NCI-H345 treated with DMSO at 0.1 percent for 48 hours (cell line): ENCODE measurements around the gene SHLD2.
A peak's percentile ranks its signal among the peaks of the same experiment; 100 is the strongest.
"Not testable (repeated sequence)": the region's sequence is repeated elsewhere in the genome, so short reads cannot be mapped to it uniquely, and the experiment has no call there.

Experiments
- DNase-seq: peaks from one replicate; lab custom pipeline; 2025; ENCODE audit not compliant: unreplicated experiment; lab: John Stamatoyannopoulos, UW

SHLD2 gene, protein sequence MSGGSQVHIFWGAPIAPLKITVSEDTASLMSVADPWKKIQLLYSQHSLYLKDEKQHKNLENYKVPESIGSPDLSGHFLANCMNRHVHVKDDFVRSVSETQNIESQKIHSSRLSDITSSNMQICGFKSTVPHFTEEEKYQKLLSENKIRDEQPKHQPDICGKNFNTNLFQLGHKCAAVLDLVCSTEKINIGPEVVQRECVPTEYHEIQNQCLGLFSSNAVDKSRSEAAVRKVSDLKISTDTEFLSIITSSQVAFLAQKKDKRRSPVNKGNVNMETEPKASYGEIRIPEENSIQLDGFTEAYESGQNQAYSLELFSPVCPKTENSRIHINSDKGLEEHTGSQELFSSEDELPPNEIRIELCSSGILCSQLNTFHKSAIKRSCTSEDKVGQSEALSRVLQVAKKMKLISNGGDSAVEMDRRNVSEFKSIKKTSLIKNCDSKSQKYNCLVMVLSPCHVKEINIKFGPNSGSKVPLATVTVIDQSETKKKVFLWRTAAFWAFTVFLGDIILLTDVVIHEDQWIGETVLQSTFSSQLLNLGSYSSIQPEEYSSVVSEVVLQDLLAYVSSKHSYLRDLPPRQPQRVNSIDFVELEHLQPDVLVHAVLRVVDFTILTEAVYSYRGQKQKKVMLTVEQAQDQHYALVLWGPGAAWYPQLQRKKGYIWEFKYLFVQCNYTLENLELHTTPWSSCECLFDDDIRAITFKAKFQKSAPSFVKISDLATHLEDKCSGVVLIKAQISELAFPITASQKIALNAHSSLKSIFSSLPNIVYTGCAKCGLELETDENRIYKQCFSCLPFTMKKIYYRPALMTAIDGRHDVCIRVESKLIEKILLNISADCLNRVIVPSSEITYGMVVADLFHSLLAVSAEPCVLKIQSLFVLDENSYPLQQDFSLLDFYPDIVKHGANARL

DNA sequence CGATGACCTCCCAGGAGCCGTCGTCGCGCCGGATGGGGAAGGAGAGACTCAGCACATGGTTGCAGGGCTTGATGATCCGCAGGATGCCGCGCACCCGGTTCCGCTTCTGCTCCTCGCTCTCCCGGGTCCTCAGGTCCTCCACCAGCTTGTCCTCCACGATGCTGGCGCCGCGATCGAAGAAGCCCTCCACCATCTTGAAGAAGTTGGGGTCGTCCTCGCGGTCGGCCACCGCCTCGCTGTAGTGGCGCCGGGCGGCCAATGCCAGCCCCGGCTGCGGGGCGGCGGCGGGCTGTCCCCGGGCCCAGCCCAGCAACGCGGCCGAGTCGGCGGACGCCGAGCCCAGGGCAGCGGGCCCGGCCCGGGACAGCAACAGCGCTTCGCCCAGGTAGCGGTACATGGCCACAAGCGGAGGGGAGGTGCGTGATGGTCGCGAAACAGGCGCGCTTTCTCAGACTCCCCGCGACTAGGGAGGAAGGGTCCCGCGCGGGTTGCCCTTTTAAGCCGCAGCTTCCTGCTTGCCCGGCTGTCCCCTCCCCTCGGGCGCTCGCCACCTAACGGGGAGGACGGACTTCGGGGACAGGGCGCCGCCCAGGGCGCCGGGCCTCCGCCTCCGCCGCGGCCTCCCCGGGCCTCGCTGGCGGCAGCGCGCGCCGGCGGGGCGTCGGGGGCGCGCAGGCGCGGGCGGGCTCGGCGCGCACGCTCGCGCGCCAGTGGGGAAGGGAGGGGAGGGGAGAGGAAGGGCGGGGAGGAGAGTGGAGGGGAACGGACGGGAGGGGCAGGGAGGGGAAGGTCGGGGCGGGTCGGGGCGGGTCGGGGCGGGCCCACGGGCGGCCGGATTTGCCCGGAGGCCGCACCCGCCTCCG lies at the start of gene SHLD2, which contains the start of gene GLUD1:
SHLD2 (plus strand) TSS at position 834 of the 863 bp plus-strand sequence. CDS start 56,149 bp downstream, outside the sequence.
GLUD1 (minus strand) TSS at position 471 of the 863 bp plus-strand sequence; CDS start at position 397, 74 bp downstream.
- peak; percentile 50 for DNase-seq

DNA sequence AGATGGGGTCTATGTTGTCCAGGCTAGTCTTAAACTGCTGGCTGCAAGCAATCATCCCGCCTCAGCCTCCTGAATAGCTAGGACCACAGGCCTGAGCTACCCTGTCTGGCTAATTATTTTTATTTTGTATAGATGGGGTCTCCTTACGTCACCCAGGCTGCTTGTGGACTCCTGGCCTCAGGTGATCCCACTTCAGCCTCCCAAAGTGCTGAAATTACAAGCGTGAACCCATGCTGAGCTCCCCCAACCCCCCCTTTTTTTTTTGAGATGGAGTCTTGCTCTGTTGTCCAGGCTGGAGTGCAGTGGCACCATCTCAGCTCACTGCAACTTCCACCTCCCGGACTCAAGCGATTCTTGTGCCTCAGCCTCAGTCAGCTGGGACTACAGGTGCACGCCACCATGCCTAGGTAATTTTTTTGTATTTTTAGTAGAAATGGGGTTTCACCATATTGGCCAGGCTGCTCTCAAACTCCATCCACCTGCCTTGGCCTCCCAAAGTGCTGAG lies 49.5 kb upstream of the SHLD2 start:
- no peak for DNase-seq

DNA sequence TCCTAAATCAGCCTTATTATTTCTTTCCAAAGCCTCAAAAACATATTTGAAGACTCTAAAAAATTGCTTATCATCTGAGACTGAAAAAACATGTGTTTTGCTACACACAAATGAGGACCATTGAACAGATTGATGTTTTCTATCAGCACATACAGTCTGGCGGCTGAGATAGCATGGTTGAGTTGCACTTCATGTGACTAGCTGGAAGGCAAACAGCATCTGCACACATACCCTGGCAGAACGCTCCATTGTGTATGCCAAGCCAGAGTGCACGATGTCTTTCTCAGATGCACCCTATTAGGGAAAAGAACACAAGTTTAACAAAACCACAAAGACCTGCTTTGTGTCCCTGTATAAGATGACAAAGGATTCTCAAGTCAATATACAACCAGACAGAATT lies 41.9 kb upstream of the SHLD2 start:
- DNase-seq: no peak

DNA sequence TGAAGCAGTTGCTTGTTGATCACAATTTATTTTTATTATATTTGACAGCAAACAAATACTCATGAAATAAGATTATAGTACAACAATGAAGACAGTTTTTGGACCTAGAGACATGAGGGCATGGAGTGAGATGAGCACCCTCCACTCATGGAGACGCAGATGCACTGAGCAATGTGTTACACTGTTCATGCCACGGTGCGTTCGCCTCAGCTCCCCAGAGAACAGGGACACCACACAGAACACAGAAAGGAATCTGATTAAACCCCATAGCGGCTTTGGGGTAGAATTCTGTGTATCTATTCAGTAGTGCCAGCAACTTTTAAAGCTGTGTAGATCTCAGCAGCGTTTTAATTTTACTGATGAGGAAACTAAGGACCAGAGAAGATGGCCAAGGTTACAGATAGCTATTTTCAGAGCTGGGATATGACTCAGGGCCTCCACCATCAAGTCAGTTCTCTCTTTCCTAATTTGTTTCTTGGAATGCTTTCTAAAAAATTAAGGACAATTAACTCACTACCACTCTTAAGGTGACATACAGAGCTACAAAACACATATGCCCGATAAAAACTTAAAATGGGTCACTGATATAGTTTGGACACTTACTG lies 41.3 kb upstream of the SHLD2 start:
- DNase-seq: no peak

DNA sequence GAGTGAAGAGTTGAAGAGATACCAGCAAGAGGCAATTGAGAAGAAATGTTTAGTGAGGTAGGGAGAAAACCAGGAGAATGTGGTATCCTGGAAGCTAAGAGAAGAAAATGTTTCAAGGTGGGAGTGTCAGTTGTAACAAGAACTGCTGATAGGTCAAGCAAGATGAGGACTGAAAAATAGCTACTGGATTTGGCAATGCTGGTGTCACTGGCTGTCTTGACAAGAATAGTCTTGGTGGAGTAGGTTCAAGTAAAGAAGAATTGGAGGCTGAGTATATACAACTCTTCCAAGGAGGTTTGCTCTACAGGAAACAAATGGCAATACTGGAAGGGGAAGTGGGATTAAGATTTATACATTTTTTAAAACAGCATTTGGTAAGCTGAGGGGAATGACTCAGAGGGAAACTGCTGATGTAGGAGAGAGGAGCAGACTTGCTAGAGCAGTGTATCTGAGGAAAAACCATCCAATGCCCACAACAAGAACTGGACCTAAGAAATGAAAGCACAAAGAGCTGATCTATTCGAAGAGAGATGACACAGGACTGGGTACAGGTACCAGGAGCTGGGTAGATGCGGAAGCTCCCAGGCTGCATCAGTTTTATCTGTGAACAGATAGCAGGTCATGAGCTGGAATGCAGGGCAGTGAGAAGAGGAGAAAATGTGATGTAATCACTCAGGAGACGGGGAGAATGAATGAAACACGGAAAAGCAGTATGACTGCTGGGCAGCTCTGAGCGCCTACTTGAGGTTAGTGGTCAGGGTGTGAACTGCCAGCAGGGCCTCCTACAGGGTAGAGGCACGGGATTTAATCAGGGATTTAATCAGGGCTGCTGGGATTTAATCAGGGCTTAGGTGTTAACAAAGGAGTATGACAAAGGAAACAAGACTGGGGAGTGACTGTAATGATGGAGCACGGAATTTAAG lies 40.4 kb upstream of the SHLD2 start:
- no peak for DNase-seq

DNA sequence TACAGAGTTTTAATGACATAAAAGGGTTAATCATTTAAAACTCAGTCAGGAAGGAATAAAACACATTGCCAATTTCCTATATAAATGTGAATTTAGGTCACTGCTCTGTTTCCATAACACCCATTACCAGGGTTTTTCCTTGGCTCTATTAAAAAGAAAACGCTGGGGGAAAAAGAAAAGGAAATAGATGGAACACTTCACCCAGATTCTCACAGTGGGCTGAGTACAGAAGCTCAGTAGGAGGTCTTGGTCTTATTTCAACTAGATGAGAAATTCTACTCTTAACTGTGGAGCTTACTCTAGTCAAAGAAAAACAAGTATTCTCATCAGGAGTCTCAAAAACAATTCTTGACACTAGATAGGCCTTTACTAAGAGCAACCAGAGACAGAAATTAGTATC lies 36.8 kb upstream of the SHLD2 start:
- no peak for DNase-seq

DNA sequence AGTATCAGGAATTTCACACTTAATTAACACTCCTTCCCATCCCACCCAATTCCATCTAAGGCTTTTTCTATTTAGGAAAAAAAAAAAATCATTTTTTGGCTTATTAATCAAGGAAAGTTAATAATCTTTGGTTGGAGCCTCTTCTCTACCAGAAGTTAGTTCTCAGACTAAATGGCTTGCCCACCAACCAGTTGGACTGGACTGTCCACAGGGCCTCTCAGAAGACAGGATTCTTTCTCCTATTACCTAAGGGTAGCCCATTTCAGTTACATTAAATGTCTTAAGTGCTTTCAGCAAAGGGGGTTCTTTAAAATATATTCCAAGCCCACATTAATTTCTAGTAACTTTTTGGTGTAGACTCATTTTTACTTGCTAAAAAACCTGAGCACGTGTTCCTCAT lies 35.6 kb upstream of the SHLD2 start:
- no peak for DNase-seq

DNA sequence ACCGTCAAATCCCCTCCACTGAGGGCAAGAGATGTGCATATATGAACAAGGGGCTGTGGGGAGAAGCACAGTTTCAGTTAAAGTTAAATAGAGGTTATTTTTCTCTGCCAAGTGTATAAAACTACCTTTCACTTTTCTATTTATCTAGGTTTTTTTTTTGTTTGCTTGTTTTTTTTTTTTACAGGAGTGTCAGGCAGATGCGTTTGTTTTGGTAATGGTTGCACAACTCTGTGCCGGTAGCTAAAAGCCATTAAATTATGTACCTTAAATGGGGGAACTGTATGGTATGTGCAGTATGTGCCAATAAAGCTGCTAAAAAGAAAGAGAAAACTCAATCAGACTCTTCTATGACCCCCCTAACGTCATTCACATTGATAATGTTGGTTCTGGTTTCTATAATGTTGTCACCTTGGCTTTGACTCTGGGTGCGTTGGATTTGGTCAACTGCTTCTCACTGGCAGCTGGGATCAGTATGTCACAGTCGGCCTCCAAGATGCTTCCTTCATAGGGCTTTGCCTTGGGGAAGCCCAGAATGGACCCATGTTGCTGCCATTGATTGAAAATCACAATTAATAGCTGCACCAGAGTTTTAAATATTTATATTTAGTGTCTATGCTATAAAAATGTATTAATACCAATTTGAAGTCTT lies 34.6 kb upstream of the SHLD2 start:
- DNase-seq: no peak

DNA sequence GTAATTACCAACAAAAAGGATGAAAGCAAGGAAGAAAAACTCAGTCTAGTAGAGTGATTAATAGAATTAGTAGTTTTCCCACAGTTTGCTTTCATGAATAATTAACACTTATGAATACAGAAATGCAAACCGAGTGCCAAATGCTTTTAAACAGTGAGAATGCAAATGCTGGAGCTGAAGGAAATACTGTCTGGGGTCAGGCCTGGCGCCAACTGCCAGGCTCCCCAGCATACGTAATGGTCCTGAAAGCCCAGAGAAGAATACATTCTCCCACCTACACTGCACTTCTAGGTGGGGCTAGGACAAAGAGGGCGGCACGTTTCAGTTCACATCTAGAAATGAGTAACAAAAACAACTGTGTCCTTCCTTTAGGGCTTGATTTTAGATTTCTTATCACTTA lies 30.4 kb upstream of the SHLD2 start:
- DNase-seq: no peak

DNA sequence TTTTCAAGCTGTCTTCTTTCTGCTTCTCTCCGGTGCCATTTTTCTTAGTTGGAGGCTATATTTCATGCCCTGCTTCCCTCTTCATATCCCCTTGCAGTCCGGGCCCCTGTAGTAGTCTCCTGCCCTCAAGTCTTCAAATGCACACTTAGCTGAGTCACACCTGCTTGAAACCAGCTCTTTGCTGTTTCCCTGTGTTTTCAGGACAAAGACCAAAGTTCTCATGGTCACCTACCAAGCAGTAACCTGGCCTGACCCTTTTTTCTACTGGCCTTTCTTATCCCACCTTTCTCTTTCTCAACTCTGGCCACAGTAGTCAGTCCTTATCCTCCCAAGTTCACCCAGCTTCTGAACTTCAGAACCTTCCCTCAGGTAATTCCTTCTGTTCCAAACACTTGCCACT lies 28.8 kb upstream of the SHLD2 start:
- DNase-seq: no peak

DNA sequence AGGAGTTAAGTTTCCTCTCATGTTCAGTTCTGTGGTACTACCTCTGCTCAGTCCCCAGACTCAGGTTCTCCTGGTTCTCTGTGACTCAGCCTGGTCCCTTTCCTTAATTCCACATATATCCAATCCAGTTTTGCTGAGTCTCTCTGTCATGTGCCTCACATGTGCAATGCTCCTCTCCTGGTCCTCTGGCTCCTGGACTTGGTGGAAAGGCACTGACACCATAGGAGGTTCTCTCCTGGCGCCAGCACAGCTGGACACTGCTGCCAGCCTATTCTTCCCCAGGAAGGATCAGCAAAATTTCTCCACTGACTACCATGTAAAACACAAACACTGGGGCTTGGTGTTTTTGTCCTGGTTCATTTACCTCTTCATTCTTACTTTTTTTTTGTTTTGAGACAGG lies 28.1 kb upstream of the SHLD2 start:
- DNase-seq: no peak

DNA sequence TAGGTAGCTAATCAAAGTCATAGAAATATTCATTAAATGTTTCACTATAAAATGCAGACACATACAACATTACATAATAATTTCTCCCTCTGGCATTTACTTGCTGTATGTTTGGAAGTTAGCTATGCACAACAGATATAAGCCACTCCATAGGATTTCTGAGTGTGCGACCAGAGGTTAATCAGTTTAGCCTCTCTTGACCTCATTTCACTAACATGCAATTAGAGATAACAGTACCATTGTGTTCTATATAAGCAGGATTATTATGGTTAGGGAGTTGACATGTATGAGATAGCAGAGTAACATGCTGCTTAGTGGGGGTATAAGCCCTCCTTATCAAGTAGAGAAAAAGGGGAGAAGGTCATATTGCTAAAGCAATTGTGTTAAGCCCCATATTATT lies 26.7 kb upstream of the SHLD2 start:
- no peak for DNase-seq

DNA sequence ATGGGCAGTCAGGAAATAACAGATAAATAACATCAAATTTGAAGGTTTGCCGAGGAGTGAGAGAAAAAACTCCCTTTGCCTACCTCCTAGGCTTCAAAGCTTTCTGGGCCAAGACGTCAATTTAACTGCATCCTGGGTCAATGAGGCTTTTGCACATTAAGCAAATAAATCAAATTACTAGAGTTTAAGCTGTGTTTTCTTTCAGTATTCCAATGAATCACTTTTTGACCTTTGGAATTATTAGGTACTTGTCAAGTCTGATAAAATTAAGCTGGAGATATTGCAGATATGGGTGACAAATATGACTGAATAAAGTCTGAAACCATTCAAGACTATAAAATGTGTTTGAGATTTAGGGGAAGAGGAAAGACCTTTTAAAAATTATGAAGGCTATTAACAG lies 22.6 kb upstream of the SHLD2 start:
- DNase-seq: no peak

DNA sequence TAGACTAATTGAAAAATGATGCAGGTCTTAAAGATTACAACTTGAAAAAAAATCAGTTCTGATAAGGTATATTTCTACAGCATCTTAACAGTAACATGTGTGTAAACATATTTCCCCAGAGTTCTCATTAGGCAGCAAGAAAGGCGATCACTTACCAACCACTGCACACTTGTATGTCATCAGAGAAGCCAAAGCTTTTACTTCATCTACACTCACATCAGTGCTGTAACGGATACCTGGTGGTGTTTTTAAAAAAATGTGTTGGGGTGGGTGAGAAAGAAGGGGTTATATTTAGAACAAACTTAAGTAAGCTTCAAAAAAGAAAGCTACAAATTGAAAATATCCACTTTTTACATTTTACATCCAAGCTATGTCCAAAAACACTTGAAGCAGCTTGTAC lies 18.6 kb upstream of the SHLD2 start:
- not testable (repeated sequence) for DNase-seq

DNA sequence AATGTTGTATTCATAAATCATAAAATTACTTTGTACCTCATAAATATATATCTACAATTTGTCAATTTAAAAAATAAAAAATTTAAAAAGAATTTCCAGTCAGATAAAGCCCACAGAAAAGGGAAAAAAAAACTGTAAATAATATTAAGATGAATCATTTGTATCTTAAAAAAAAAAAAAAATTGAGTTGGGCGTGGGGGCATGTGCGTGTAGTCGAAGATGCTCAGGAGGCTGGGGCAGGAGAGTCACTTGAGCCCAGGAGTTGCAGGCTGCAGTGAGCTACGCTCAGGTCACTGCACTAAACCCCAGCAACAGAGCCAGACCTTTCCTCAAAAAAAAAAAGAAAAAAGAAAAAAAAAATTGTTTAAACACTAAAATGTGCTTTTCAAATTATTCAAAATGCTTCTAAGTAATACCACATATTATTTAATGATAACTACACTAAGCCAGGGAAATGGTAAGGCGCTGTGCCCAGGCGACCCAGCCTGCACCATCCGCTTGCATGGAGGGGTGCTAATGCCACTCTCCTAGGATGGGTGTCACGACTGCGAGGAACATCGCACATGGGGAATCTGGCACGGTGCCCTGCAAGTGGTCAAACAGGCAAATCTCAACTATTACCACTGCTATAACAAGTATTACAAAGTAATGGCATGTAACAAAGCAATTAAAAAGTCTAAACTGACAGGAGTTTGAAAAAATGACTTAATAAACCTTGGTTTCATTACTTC lies 15.7 kb upstream of the SHLD2 start:
- DNase-seq: no peak

DNA sequence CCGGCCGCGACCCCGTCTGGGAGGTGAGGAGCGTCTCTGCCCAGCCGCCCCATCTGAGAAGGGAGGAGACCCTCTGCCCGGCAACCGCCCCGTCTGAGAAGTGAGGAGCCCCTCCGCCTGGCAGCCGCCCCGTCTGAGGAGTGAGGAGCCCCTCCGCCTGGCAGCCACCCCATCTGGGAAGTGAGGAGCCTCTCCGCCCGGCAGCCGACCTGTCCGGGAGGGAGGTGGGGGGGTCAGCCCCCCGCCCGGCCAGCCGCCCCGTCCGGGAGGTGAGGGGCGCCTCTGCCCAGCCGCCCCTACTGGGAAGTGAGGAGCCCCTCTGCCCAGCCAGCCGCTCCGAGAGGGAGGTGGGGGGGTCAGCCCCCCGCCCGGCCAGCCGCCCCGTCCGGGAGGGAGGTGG lies 14.4 kb upstream of the SHLD2 start:
- not testable (repeated sequence) for DNase-seq

DNA sequence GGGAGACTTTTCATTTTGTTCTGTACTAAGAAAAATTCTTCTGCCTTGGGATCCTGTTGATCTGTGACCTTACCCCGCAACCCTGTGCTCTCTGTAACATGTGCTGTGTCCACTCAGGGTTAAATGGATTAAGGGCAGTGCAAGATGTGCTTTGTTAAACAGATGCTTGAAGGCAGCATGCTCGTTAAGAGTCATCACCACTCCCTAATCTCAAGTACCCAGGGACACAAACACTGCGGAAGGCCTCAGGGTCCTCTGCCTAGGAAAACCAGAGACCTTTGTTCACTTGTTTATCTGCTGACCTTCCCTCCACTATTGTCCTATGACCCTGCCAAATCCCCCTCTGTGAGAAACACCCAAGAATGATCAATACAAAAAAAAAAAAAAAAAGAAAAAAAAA lies 13.4 kb upstream of the SHLD2 start:
- DNase-seq: not testable (repeated sequence)

DNA sequence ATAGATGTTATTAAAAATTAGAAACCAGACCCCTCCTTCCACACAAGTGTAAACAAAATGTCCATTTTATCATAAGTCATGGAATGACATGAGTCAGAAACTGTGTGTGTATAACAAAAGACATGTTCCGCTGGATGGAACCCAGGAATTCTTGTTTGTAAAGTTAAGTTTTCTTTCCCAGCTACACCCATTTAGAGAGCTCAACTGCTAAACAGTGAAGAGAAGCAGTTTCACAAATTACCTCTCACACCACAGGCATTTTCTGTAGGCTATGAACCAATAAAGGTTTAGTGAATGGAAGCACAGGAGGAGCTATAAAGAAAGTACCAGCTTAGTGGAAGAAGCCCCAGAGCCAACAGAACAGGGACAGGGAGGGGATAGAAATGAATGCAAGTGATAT lies 12.8 kb upstream of the SHLD2 start:
- not testable (repeated sequence) for DNase-seq
